DOHH2 (cell line): ENCODE data around the gene ADM5.

Experiments used
- H3F3A ChIP-seq: fragments of 200-600 bp; sonication (generic), shearing (Covaris generic); 2 replicates; pipeline ENCODE4 v1.6.0; 2016; ENCODE audit warnings: antibody characterized with exemption, mild to moderate bottlenecking; ENCODE audit not compliant: control insufficient read depth, insufficient read depth
- H3K27ac ChIP-seq: fragments of 200-600 bp; sonication (generic); 2 replicates; pipeline ENCODE4 v1.5.1; 2014; ENCODE audit warnings: low read depth, mild to moderate bottlenecking, low read length, moderate library complexity
- H3K27me3 ChIP-seq: fragments of 200-600 bp; sonication (generic); 2 replicates; pipeline ENCODE4 v1.6.1; 2014; ENCODE audit warnings: mild to moderate bottlenecking, low read length, mixed read lengths; ENCODE audit not compliant: control insufficient read depth
- H3K36me3 ChIP-seq: fragments of 200-600 bp; sonication (generic); 2 replicates; pipeline ENCODE4 v1.6.1; 2014; ENCODE audit warnings: mild to moderate bottlenecking, low read length, moderate library complexity, mixed read lengths; ENCODE audit not compliant: control insufficient read depth
- H3K4me1 ChIP-seq: fragments of 200-600 bp; sonication (generic); 2 replicates; pipeline ENCODE4 v1.6.1; 2014; ENCODE audit warnings: mild to moderate bottlenecking, low read length, mixed read lengths; ENCODE audit not compliant: control insufficient read depth
- H3K4me2 ChIP-seq: fragments of 200-600 bp; sonication (generic); 2 replicates; pipeline ENCODE4 v1.6.0; 2014; ENCODE audit warnings: mild to moderate bottlenecking, low read length, moderate library complexity
- H3K4me3 ChIP-seq: fragments of 200-600 bp; sonication (generic); 2 replicates; pipeline ENCODE4 v1.5.1; 2014; ENCODE audit warnings: mild to moderate bottlenecking, low read length, mixed read lengths
- H3K79me2 ChIP-seq: fragments of 200-600 bp; sonication (generic); 2 replicates; pipeline ENCODE4 v1.6.1; 2014; ENCODE audit warnings: mild to moderate bottlenecking, low read length, mixed read lengths; ENCODE audit not compliant: control insufficient read depth
- H3K9me2 ChIP-seq: fragments of 200-600 bp; sonication (generic); replicated peaks from 2 replicates; pipeline ENCODE4 v1.6.1; 2014; ENCODE audit warnings: mild to moderate bottlenecking, low read length, mixed read lengths; ENCODE audit not compliant: control insufficient read depth
- H3K9me3 ChIP-seq: fragments of 200-600 bp; sonication (generic); 2 replicates; pipeline ENCODE4 v1.6.1; 2014; ENCODE audit warnings: antibody characterized with exemption, low read length, mixed read lengths; ENCODE audit not compliant: control insufficient read depth, insufficient read depth
- H4K20me1 ChIP-seq: fragments of 200-600 bp; sonication (generic); 2 replicates; pipeline ENCODE4 v1.6.0; 2014; ENCODE audit warnings: low read depth, mild to moderate bottlenecking, antibody characterized with exemption, low read length, moderate library complexity; ENCODE audit not compliant: control insufficient read depth, insufficient read depth
- EZH2phosphoT487 ChIP-seq: fragments of 200-600 bp; sonication (generic); IDR thresholded peaks from 2 replicates; pipeline ENCODE4 v1.6.1; 2017; ENCODE audit warnings: borderline replicate concordance, mild to moderate bottlenecking, antibody characterized with exemption, low read length, moderate library complexity, mixed read lengths
- TF ChIP-seq, protein P1 (sequence below): fragments of 200-600 bp; sonication (generic); IDR thresholded peaks from one replicate; pipeline ENCODE4 v1.5.1; 2014; ENCODE audit warnings: antibody characterized with exemption, mild to moderate bottlenecking, low read depth, low read length; ENCODE audit not compliant: poor library complexity, severe bottlenecking

Gene ADM5

DNA sequence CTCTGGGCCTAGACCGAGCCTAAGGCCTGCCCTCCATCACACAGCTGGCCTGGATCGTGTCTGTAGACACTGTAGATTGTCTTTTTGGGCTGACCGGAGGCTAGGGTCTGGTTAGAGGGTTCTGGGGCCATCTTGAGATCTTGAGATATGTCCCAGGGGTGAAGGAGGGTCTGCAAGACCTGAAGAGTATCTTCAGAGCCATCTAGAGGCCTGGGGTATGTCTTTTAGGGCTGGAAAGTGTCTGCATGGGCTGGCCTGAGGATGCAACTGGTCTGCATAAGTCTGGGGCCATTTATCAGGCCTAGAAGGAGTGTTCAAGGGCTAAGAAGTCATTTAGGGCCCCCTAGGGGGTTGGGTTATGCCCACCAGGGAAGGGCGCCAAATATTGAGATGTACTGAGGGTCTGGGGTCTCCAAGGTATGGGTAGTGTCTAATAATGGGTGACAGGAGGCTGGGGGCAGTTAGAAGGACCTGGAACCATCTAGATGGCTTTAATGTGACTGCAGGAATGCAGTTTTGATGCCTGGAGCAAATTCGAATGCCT is 46.8 kb upstream of the ADM5 start:
- peak overlapping the region; percentile 95 for H3K4me3 ChIP-seq
- TF ChIP-seq, protein P1, sequence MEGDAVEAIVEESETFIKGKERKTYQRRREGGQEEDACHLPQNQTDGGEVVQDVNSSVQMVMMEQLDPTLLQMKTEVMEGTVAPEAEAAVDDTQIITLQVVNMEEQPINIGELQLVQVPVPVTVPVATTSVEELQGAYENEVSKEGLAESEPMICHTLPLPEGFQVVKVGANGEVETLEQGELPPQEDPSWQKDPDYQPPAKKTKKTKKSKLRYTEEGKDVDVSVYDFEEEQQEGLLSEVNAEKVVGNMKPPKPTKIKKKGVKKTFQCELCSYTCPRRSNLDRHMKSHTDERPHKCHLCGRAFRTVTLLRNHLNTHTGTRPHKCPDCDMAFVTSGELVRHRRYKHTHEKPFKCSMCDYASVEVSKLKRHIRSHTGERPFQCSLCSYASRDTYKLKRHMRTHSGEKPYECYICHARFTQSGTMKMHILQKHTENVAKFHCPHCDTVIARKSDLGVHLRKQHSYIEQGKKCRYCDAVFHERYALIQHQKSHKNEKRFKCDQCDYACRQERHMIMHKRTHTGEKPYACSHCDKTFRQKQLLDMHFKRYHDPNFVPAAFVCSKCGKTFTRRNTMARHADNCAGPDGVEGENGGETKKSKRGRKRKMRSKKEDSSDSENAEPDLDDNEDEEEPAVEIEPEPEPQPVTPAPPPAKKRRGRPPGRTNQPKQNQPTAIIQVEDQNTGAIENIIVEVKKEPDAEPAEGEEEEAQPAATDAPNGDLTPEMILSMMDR: no peak
- TF ChIP-seq EZH2phosphoT487: no peak
- H3K4me2 ChIP-seq: peak overlapping the region; percentile 89
- H3K4me1 ChIP-seq: peaks cover 31% of the 10 kb centered on the region
- H4K20me1 ChIP-seq: no peaks in the 10 kb centered on the region
- H3F3A ChIP-seq: peaks cover 6% of the 10 kb centered on the region
- H3K9me2 ChIP-seq: no peaks in the 10 kb centered on the region
- peak overlapping the region; percentile 68 for H3K27ac ChIP-seq
- H3K9me3 ChIP-seq: no peaks in the 10 kb centered on the region
- H3K79me2 ChIP-seq: peaks cover 62% of the 10 kb centered on the region
- H3K36me3 ChIP-seq: peaks cover 48% of the 10 kb centered on the region
- H3K27me3 ChIP-seq: peaks cover 14% of the 10 kb centered on the region

DNA sequence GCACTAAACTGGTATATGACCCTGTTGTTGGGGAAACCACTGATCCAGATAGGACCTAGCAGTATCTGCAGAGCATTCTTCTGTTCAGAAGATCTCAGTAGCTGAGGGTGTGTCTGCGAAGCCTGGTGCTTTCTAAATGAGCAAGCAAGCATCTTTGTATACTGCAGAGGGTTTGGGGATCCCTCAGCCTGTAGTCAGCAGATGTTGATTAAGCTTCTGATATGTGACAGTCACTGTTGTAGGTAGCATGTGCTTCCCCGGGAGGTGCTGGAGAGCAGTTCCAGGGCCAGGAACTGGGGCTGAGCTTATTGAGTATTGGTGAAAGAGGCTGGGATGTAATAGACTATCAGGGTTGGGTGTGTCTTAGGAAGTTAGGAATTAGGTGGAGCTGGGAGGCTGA is 45.9 kb upstream of the ADM5 start:
- Histone ChIP-seq H3K4me1 (peaks cover 22% of the 10 kb centered on the region), H4K20me1 (no peaks in the 10 kb centered on the region), H3F3A (peaks cover 6% of the 10 kb centered on the region), H3K4me2 (peak overlapping the region; percentile 89), H3K9me3 (no peaks in the 10 kb centered on the region), H3K27ac (no peak overlapping the region), H3K9me2 (no peaks in the 10 kb centered on the region), H3K36me3 (peaks cover 50% of the 10 kb centered on the region), H3K79me2 (peaks cover 62% of the 10 kb centered on the region), H3K4me3 (peak overlapping the region; percentile 95), H3K27me3 (peaks cover 5% of the 10 kb centered on the region)
- no peak for TF ChIP-seq EZH2phosphoT487
- TF ChIP-seq, protein P1: no peak

DNA sequence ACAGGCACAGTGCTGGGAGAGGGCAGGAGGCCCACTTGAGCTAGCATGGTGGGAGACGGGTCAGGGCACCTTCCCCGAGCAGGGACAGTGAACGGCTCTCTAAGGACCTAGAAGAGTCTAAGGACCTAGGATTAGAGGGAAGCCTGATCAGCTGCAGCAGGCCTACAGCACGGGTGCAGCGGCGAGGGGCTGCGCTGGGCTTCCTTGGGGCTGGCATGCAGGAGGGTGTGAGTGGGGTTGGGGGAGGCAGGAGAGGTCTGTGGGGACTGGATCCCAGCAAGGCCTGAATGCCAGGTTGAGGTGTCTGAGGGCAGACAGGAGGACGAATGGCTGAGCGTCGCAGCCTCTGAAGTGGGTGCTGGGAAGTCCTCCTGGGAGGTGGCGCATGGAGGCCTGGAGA is 43.8 kb upstream of the ADM5 start:
- peaks cover 67% of the 10 kb centered on the region for H3K36me3 ChIP-seq
- peaks cover 76% of the 10 kb centered on the region for H3K79me2 ChIP-seq
- no peaks in the 10 kb centered on the region for H3K9me2 ChIP-seq
- no peak overlapping the region for H3K27ac ChIP-seq
- peaks cover 6% of the 10 kb centered on the region for H3F3A ChIP-seq
- H3K27me3 ChIP-seq: no peaks in the 10 kb centered on the region; the same call in 1 of the 2 replicates
- TF ChIP-seq, protein P1: no peak
- no peak for TF ChIP-seq EZH2phosphoT487
- no peaks in the 10 kb centered on the region for H4K20me1 ChIP-seq
- no peak overlapping the region for H3K4me2 ChIP-seq
- H3K4me3 ChIP-seq: no peak overlapping the region
- peaks cover 12% of the 10 kb centered on the region for H3K4me1 ChIP-seq
- H3K9me3 ChIP-seq: no peaks in the 10 kb centered on the region
